Nephron (organoid): ENCODE results near the gene CST5.
"Not testable (repeated sequence)": the region's sequence is repeated elsewhere in the genome, so short reads cannot be mapped to it uniquely, and the experiment has no call there.

Experiments
- H3K27ac Mint-ChIP-seq, 3 experiments: 2 replicates each; pipeline ENCODE4 v1.8.0; 2020; ENCODE audit warnings: mixed read lengths in 3 of 3, mild to moderate bottlenecking in 2 of 3, moderate library complexity in 1 of 3
- H3K27me3 Mint-ChIP-seq: 2 replicates; pipeline ENCODE4 v1.8.0; 2021; ENCODE audit warnings: low read depth, mild to moderate bottlenecking, moderate library complexity, mixed read lengths
- H3K36me3 Mint-ChIP-seq: 2 replicates; pipeline ENCODE4 v1.8.0; 2020; ENCODE audit warnings: low read depth, mixed read lengths
- H3K4me1 Mint-ChIP-seq: 2 replicates; pipeline ENCODE4 v1.8.0; 2020; ENCODE audit warnings: mixed read lengths
- H3K4me3 Mint-ChIP-seq, 3 experiments: 2 replicates each; pipeline ENCODE4 v1.8.0; 2020; ENCODE audit warnings: mild to moderate bottlenecking in 3 of 3, mixed read lengths in 3 of 3, moderate library complexity in 2 of 3
- H3K9me3 Mint-ChIP-seq: 2 replicates; pipeline ENCODE4 v1.8.0; 2020; ENCODE audit warnings: mixed read lengths
- TF ChIP-seq, protein P1 (sequence below), 3 experiments: fragments of 200-600 bp; sonication (generic); IDR thresholded peaks; one replicate each; pipeline ENCODE4 v1.5.0; 2021; ENCODE audit warnings: antibody characterized with exemption in 3 of 3; ENCODE audit not compliant: unreplicated experiment in 3 of 3

Gene CST5

DNA sequence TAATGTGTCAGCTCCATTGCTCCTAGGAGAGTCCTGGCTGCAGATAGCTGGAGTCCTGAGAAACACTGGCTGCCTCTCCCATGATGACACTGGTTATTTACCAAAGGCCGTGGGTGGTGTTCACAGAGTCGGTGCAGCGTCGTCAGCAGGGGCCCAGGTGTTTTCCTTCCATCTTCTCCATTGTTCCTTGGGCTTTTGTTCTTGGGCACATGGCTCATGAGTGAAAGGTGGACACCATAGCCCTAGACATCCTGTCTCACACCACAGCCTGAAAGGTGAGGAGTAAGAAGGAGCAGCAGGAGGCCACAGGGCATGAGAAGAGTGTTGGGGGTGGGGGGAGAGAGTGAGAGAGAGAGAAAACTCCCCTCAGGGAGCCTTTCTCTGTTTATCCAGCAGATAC, 9.1 kb downstream of the CST5 start:
- Mint-ChIP-seq H3K27ac (no peak overlapping the region), H3K27me3 (peaks cover 20% of the 10 kb centered on the region), H3K4me3 (no peak overlapping the region), H3K36me3 (no peaks in the 10 kb centered on the region), H3K9me3 (no peaks in the 10 kb centered on the region), H3K4me1 (no peaks in the 10 kb centered on the region)
- TF ChIP-seq, protein P1, sequence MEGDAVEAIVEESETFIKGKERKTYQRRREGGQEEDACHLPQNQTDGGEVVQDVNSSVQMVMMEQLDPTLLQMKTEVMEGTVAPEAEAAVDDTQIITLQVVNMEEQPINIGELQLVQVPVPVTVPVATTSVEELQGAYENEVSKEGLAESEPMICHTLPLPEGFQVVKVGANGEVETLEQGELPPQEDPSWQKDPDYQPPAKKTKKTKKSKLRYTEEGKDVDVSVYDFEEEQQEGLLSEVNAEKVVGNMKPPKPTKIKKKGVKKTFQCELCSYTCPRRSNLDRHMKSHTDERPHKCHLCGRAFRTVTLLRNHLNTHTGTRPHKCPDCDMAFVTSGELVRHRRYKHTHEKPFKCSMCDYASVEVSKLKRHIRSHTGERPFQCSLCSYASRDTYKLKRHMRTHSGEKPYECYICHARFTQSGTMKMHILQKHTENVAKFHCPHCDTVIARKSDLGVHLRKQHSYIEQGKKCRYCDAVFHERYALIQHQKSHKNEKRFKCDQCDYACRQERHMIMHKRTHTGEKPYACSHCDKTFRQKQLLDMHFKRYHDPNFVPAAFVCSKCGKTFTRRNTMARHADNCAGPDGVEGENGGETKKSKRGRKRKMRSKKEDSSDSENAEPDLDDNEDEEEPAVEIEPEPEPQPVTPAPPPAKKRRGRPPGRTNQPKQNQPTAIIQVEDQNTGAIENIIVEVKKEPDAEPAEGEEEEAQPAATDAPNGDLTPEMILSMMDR (IDR thresholded peaks at IDR 0.05; ENCODE audit: unreplicated experiment in 3 of 3), result no peak

DNA sequence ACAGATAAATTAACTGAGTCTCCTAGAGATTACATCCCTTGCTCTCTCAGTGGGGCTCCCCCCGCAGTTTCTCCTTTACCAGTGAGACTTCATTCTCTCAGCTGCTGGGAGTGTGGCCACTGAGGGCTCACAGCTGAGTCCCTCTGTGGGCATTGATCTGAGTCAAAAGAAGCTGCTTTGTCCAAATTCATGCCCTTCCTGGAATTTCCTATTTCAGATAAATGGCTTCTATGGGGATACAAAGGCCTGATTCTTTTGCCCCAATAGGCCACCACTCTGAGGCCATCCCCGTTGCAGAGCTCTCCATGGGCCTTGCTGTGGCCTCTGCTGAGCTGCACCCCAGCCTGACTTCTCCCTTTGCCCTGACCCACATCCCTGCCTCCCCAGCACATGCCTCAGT, 10.0 kb downstream of the CST5 start:
- H3K27me3 Mint-ChIP-seq, result peaks cover 17% of the 10 kb centered on the region
- no peak overlapping the region for H3K4me3 Mint-ChIP-seq
- H3K27ac Mint-ChIP-seq, result no peak overlapping the region
- no peaks in the 10 kb centered on the region for H3K36me3 Mint-ChIP-seq
- TF ChIP-seq, protein P1 (IDR thresholded peaks at IDR 0.05; ENCODE audit: unreplicated experiment in 3 of 3), result no peak
- H3K9me3 Mint-ChIP-seq, result no peaks in the 10 kb centered on the region
- H3K4me1 Mint-ChIP-seq, result no peaks in the 10 kb centered on the region

DNA sequence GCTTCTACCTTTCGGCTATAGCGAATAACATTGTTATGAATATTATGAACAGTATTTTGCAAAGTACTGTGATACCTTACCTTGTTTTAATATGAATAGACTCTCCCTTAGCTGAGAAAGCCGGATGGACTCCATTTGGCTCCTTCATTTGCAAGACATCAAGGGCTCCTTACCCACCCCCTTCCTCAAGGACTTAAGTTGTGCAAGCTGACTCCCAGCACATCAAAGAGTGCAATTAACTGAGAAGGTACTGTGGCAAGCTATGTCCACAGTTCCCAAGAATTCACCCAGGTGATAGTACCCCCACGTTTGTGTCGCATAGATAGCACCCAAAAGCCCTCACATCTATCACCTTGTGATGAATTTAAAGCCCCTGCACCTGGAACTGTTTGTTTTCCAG, 11.2 kb downstream of the CST5 start:
- H3K27ac Mint-ChIP-seq, result no peak overlapping the region
- H3K4me3 Mint-ChIP-seq, result no peak overlapping the region
- H3K36me3 Mint-ChIP-seq, result no peaks in the 10 kb centered on the region

DNA sequence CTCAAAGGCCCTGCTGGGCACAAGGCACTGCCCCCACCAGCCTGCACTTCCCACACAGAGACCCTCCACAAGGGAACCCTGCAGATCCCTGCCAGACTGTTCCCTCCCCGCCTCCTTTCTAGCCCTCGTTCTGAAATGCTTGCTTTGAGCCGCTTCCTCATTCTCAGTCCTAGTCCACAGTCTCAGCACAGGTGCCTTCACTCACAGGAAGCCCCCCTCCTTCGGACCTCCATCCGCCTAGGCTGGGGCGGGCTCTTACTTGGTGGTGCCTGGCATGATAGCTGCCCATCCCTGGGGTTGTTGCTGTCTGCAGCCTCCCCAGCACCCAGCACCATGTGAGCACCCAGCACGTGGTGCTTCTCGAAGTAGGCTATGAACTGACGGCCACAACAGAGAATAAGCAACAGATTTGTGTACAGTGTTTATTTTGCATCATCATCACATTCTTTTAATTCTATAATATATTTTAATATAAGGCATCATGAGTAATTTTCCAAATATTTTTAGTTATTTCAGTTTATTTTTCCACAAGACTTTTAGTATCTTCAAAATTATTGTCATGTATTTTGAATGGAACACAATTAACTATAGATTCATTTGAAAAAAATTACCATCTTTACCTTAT, 12.3 kb downstream of the CST5 start:
- H3K4me3 Mint-ChIP-seq, result no peak overlapping the region
- H3K4me1 Mint-ChIP-seq, result no peaks in the 10 kb centered on the region
- H3K27ac Mint-ChIP-seq, result no peak overlapping the region
- H3K27me3 Mint-ChIP-seq, result peaks cover 17% of the 10 kb centered on the region
- H3K36me3 Mint-ChIP-seq, result no peaks in the 10 kb centered on the region
- H3K9me3 Mint-ChIP-seq, result no peaks in the 10 kb centered on the region
- TF ChIP-seq, protein P1 (IDR thresholded peaks at IDR 0.05; ENCODE audit: unreplicated experiment in 3 of 3), result no peak

More for the DNA sequence above, 11.2 kb downstream of the CST5 start:
- no peaks in the 10 kb centered on the region for H3K4me1 Mint-ChIP-seq
- H3K9me3 Mint-ChIP-seq, result no peaks in the 10 kb centered on the region
- peaks cover 17% of the 10 kb centered on the region for H3K27me3 Mint-ChIP-seq
- TF ChIP-seq, protein P1 (IDR thresholded peaks at IDR 0.05; ENCODE audit: unreplicated experiment in 3 of 3), result no peak

DNA sequence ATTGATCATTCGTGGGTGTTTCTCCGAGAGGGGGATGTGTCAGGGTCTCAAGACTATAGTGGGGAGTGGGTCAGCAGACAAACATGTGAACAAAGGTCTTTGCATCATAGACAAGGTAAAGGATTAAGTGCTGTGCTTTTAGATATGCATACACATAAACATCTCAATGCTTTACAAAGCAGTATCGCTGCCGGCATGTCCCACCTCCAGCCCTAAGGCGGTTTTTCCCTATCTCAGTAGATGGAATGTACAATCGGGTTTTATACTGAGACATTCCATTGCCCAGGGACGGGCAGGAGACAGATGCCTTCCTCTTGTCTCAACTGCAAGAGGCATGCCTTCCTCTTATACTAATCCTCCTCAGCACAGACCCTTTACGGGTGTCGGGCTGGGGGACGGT, 18.8 kb downstream of the CST5 start:
- H3K4me1 Mint-ChIP-seq, H3K27me3 Mint-ChIP-seq, H3K36me3 Mint-ChIP-seq, H3K4me3 Mint-ChIP-seq, H3K27ac Mint-ChIP-seq, H3K9me3 Mint-ChIP-seq: not testable (repeated sequence)

DNA sequence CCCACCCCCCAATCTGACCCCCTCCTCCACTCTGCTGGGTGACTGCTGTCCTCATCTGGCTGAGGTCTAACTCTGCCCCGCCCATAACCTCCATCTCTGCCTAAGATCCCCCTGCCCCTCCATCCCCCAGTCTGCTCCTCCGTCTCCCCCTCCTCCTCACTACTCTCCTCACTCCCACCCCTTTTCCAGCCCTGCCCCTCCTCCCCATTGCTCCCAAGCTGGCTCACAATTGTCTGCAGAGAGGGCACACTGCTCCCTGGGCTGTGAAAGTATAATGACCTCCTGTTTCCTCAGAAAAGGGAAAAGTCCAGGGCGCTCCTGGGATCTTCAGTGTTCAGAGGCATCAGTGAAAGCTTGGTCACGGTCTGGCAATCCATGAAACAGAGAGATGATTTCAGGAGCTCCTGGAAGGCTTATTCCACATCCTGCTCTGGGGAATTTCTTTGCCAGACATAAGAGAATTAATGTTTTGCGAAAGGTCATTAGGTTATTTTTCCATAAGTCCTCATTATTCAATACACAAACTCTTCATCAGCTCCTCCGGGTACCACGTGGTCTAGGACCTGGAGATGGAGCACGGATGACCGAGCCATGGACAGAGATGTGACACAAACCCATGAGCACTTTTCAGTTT, 21.5 kb downstream of the CST5 start:
- Mint-ChIP-seq H3K9me3 (no peaks in the 10 kb centered on the region), H3K4me1 (peaks cover 5% of the 10 kb centered on the region), H3K27me3 (no peaks in the 10 kb centered on the region), H3K36me3 (no peaks in the 10 kb centered on the region), H3K4me3 (no peak overlapping the region), H3K27ac (peak overlapping the region; percentile 39 to 77 (median 71))
- TF ChIP-seq, protein P1 (IDR thresholded peaks at IDR 0.05; ENCODE audit: unreplicated experiment in 3 of 3), result no peak
